Measurements from ENCODE around the gene PSD4.

PSD4 gene

GRCh38 chr2:113187771-113188170, 14.0 kb downstream of the PSD4 start:
- DNase-seq (ENCODE audit: insufficient read length, low spot score) = no peak
- TF ChIP-seq POLR2A (IDR thresholded peaks at IDR 0.05; ENCODE audit: low read depth, low read length) (no peak), PAX5 (IDR thresholded peaks at IDR 0.05; ENCODE audit: insufficient read depth, low read length, severe bottlenecking) (no peak), POU2F2 (IDR thresholded peaks at IDR 0.05; ENCODE audit: low read depth, low read length) (no peak), TAF1 (IDR thresholded peaks at IDR 0.05; ENCODE audit: low read depth, low read length) (no peak), POLR2AphosphoS5 (IDR thresholded peaks at IDR 0.05; ENCODE audit: low read depth, low read length) (no peak), SPI1 (IDR thresholded peaks at IDR 0.05; ENCODE audit: low read depth, low read length) (no peak)
- no peak for FAIRE-seq

GRCh38 chr2:113190871-113191270, 17.1 kb downstream of the PSD4 start:
- DNase-seq (ENCODE audit: insufficient read length, low spot score) = no peak
- no peak for TF ChIP-seq POLR2A (IDR thresholded peaks at IDR 0.05; ENCODE audit: low read depth, low read length)
- TF ChIP-seq PAX5 (IDR thresholded peaks at IDR 0.05; ENCODE audit: insufficient read depth, low read length, severe bottlenecking) = no peak
- no peak for TF ChIP-seq POLR2AphosphoS5 (IDR thresholded peaks at IDR 0.05; ENCODE audit: low read depth, low read length)
- TF ChIP-seq TAF1 (IDR thresholded peaks at IDR 0.05; ENCODE audit: low read depth, low read length) = no peak
- TF ChIP-seq SPI1 (IDR thresholded peaks at IDR 0.05; ENCODE audit: low read depth, low read length) = no peak
- TF ChIP-seq POU2F2 (IDR thresholded peaks at IDR 0.05; ENCODE audit: low read depth, low read length) = no peak
- FAIRE-seq = no peak

- TF ChIP-seq POLR2A (IDR thresholded peaks at IDR 0.05; ENCODE audit: low read depth, low read length) = no peak
- no peak for TF ChIP-seq TAF1 (IDR thresholded peaks at IDR 0.05; ENCODE audit: low read depth, low read length)
- TF ChIP-seq SPI1 (IDR thresholded peaks at IDR 0.05; ENCODE audit: low read depth, low read length) = no peak
- no peak for TF ChIP-seq POLR2AphosphoS5 (IDR thresholded peaks at IDR 0.05; ENCODE audit: low read depth, low read length)
- no peak for TF ChIP-seq POU2F2 (IDR thresholded peaks at IDR 0.05; ENCODE audit: low read depth, low read length)
- no peak for TF ChIP-seq PAX5 (IDR thresholded peaks at IDR 0.05; ENCODE audit: insufficient read depth, low read length, severe bottlenecking)
- DNase-seq (ENCODE audit: insufficient read length, low spot score) = no peak
- no peak for FAIRE-seq
Measured at GRCh38 chr2:113192459-113193100, 18.8 kb downstream of the PSD4 start.

- no peak for TF ChIP-seq SPI1 (IDR thresholded peaks at IDR 0.05; ENCODE audit: low read depth, low read length)
- TF ChIP-seq POLR2A (IDR thresholded peaks at IDR 0.05; ENCODE audit: low read depth, low read length) = no peak
- TF ChIP-seq TAF1 (IDR thresholded peaks at IDR 0.05; ENCODE audit: low read depth, low read length) = no peak
- TF ChIP-seq PAX5 (IDR thresholded peaks at IDR 0.05; ENCODE audit: insufficient read depth, low read length, severe bottlenecking) = no peak
- TF ChIP-seq POLR2AphosphoS5 (IDR thresholded peaks at IDR 0.05; ENCODE audit: low read depth, low read length) = no peak
- TF ChIP-seq POU2F2 (IDR thresholded peaks at IDR 0.05; ENCODE audit: low read depth, low read length) = no peak
- DNase-seq (ENCODE audit: insufficient read length, low spot score) = no peak
- FAIRE-seq = no peak
Measured at GRCh38 chr2:113195923-113196501, 22.2 kb downstream of the PSD4 start.

GRCh38 chr2:113196839-113197238, 23.1 kb downstream of the PSD4 start:
- no peak for FAIRE-seq
- DNase-seq (ENCODE audit: insufficient read length, low spot score) = no peak
- no peak for TF ChIP-seq PAX5 (IDR thresholded peaks at IDR 0.05; ENCODE audit: insufficient read depth, low read length, severe bottlenecking)
- no peak for TF ChIP-seq SPI1 (IDR thresholded peaks at IDR 0.05; ENCODE audit: low read depth, low read length)
- no peak for TF ChIP-seq POLR2AphosphoS5 (IDR thresholded peaks at IDR 0.05; ENCODE audit: low read depth, low read length)
- no peak for TF ChIP-seq TAF1 (IDR thresholded peaks at IDR 0.05; ENCODE audit: low read depth, low read length)
- TF ChIP-seq POU2F2 (IDR thresholded peaks at IDR 0.05; ENCODE audit: low read depth, low read length) = no peak
- no peak for TF ChIP-seq POLR2A (IDR thresholded peaks at IDR 0.05; ENCODE audit: low read depth, low read length)

- no peak for TF ChIP-seq PAX5 (IDR thresholded peaks at IDR 0.05; ENCODE audit: insufficient read depth, low read length, severe bottlenecking)
- no peak for TF ChIP-seq POU2F2 (IDR thresholded peaks at IDR 0.05; ENCODE audit: low read depth, low read length)
- no peak for TF ChIP-seq TAF1 (IDR thresholded peaks at IDR 0.05; ENCODE audit: low read depth, low read length)
- TF ChIP-seq SPI1 (IDR thresholded peaks at IDR 0.05; ENCODE audit: low read depth, low read length) = no peak
- no peak for TF ChIP-seq POLR2AphosphoS5 (IDR thresholded peaks at IDR 0.05; ENCODE audit: low read depth, low read length)
- no peak for TF ChIP-seq POLR2A (IDR thresholded peaks at IDR 0.05; ENCODE audit: low read depth, low read length)
- DNase-seq (ENCODE audit: insufficient read length, low spot score) (no peak), FAIRE-seq (no peak)
Measured at GRCh38 chr2:113197347-113198047, 23.7 kb downstream of the PSD4 start.

- DNase-seq (ENCODE audit: insufficient read length, low spot score) (no peak), FAIRE-seq (no peak)
- no peak for TF ChIP-seq POLR2AphosphoS5 (IDR thresholded peaks at IDR 0.05; ENCODE audit: low read depth, low read length)
- TF ChIP-seq TAF1 (IDR thresholded peaks at IDR 0.05; ENCODE audit: low read depth, low read length) = no peak
- no peak for TF ChIP-seq PAX5 (IDR thresholded peaks at IDR 0.05; ENCODE audit: insufficient read depth, low read length, severe bottlenecking)
- no peak for TF ChIP-seq POU2F2 (IDR thresholded peaks at IDR 0.05; ENCODE audit: low read depth, low read length)
- no peak for TF ChIP-seq POLR2A (IDR thresholded peaks at IDR 0.05; ENCODE audit: low read depth, low read length)
- no peak for TF ChIP-seq SPI1 (IDR thresholded peaks at IDR 0.05; ENCODE audit: low read depth, low read length)
Measured at GRCh38 chr2:113198048-113198789, 24.4 kb downstream of the PSD4 start.

- DNase-seq (ENCODE audit: insufficient read length, low spot score) = no peak
- no peak for FAIRE-seq
- TF ChIP-seq PAX5 (IDR thresholded peaks at IDR 0.05; ENCODE audit: insufficient read depth, low read length, severe bottlenecking) (no peak), POLR2AphosphoS5 (IDR thresholded peaks at IDR 0.05; ENCODE audit: low read depth, low read length) (no peak), TAF1 (IDR thresholded peaks at IDR 0.05; ENCODE audit: low read depth, low read length) (no peak), SPI1 (IDR thresholded peaks at IDR 0.05; ENCODE audit: low read depth, low read length) (no peak), POU2F2 (IDR thresholded peaks at IDR 0.05; ENCODE audit: low read depth, low read length) (no peak), POLR2A (IDR thresholded peaks at IDR 0.05; ENCODE audit: low read depth, low read length) (no peak)
Measured at GRCh38 chr2:113198790-113199612, 25.2 kb downstream of the PSD4 start.
